ENCODE results near the gene TBC1D3L.
"Not testable (repeated sequence)": the region's sequence is repeated elsewhere in the genome, so short reads cannot be mapped to it uniquely, and the experiment has no call there.

TBC1D3L gene

DNA sequence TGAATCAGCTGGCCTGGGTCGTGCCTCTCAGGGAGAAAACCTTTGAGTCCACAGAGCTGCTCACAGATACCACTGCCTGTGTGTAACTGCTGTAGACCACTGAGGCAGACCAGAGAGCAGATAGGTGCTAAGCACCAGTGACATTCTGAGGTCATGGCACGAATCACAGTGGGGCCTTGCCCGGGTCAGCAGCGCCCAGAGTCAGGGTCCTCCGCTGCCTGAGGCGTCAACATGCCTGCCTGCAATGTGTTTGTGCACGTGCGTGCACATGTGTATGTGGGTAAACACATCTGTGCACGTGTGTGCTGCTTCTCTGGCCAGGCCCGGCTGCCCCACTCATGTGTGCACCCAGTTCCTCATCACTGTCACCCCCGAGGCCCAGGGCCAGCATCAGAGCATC lies at the start of gene TBC1D3L:
TSS of gene TBC1D3L (minus strand) at position 101 of the 400 bp plus-strand sequence. CDS start 1,540 bp downstream, outside the sequence.
- DNase-seq (ENCODE audit: low read depth); H3K4me3 ChIP-seq (ENCODE audit: low read depth, low read length): not testable (repeated sequence)

DNA sequence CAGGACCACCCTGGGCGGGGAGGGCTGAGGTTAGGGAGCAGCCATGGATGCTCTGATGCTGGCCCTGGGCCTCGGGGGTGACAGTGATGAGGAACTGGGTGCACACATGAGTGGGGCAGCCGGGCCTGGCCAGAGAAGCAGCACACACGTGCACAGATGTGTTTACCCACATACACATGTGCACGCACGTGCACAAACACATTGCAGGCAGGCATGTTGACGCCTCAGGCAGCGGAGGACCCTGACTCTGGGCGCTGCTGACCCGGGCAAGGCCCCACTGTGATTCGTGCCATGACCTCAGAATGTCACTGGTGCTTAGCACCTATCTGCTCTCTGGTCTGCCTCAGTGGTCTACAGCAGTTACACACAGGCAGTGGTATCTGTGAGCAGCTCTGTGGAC lies 14.8 kb upstream of the TBC1D3L start, which contains the start of gene TBC1D3D:
TSS of gene TBC1D3D (plus strand) at position 301 of the 400 bp plus-strand sequence. CDS start 1,585 bp downstream, outside the sequence.
- DNase-seq (ENCODE audit: low read depth); H3K4me3 ChIP-seq (ENCODE audit: low read depth, low read length): not testable (repeated sequence)

Measured in NB4 (cell line).